Endothelial cell of umbilical vein (primary cell): Measurements from ENCODE around the gene PDCD7. TPM values are rescaled to one million over a fixed set of nuclear protein-coding genes. Genes with fewer than 3 reads are reported as not detected.

Source experiments
- BruUV-seq: library from RNA; stranded (reverse); fragments of 400-500 nt; replicated peaks from 2 replicates; lab custom pipeline; 2021; lab: Mats Ljungman, UMichigan
- CTCF ChIA-PET: fragments of 300-600, 350-600 bp; sonication (Branson Sonifier 250); formaldehyde crosslinking; loops from one replicate; lab custom pipeline; 2021; ENCODE audit warnings: antibody characterized with exemption, inconsistent platforms; lab: Charles Lee
- POLR2A ChIA-PET: fragments of 300-600, 350-600 bp; sonication (Branson Sonifier 250); formaldehyde crosslinking; loops from one replicate; lab custom pipeline; 2021; ENCODE audit warnings: antibody characterized with exemption, inconsistent platforms; lab: Charles Lee
- DNase-seq: peaks from one replicate; pipeline ENCODE4 v3.0.0-alpha.2; 2011; ENCODE audit warnings: low read depth, low spot score
- FAIRE-seq: peaks from 2 replicates; lab custom pipeline; 2011; peaks lifted over from hg19 to GRCh38; lab: Jason Lieb, UNC
- H2AFZ ChIP-seq: 2 replicates; pipeline ENCODE4 v1.6.0; 2012; ENCODE audit warnings: low read depth, low read length, control low read depth, inconsistent platforms
- H3K27ac ChIP-seq: 2 replicates; pipeline ENCODE4 v1.5.1; 2011; ENCODE audit warnings: low read depth, mild to moderate bottlenecking, control low read depth, low read length, moderate library complexity; ENCODE audit not compliant: insufficient read depth
- H3K27me3 ChIP-seq, 2 experiments: 2 replicates each; pipeline versions ENCODE4 v1.6.0 to v1.6.1; 2011; ENCODE audit warnings: low read length in 2 of 2, mixed read lengths in 1 of 2; ENCODE audit not compliant: control insufficient read depth in 2 of 2, insufficient read depth in 2 of 2
- H3K36me3 ChIP-seq, 2 experiments: 2 replicates in 1 of 2; 3 replicates in 1 of 2; pipeline ENCODE4 v1.5.1; 2011; ENCODE audit warnings: low read length in 2 of 2, mild to moderate bottlenecking in 1 of 2, moderate library complexity in 1 of 2; ENCODE audit not compliant: control insufficient read depth in 2 of 2, insufficient read depth in 2 of 2; ENCODE audit errors: extremely low read depth in 1 of 2
- H3K4me1 ChIP-seq: 3 replicates; pipeline ENCODE4 v1.5.1; 2011; ENCODE audit warnings: mild to moderate bottlenecking, low read length; ENCODE audit not compliant: control insufficient read depth, insufficient read depth; ENCODE audit errors: extremely low read depth
- H3K4me2 ChIP-seq: 2 replicates; pipeline ENCODE4 v1.6.1; 2011; ENCODE audit warnings: low read length, control low read depth, mixed read lengths; ENCODE audit not compliant: insufficient read depth
- H3K4me3 ChIP-seq, 3 experiments: fragments of 200-600 bp in 1 of 3; sonication (generic), shearing (Covaris generic) in 1 of 3; replicated peaks in 1 of 3; 2 replicates each; pipeline ENCODE4 v1.5.1; 2011 to 2016; ENCODE audit warnings: control low read depth in 3 of 3, low read length in 3 of 3, mild to moderate bottlenecking in 2 of 3, inconsistent platforms in 1 of 3, low read depth in 1 of 3, moderate library complexity in 1 of 3; ENCODE audit not compliant: insufficient read depth in 1 of 3
- H3K79me2 ChIP-seq: 2 replicates; pipeline ENCODE4 v1.6.0; 2012; ENCODE audit warnings: low read length, inconsistent platforms; ENCODE audit not compliant: control insufficient read depth, insufficient read depth
- H3K9ac ChIP-seq: replicated peaks from 2 replicates; pipeline ENCODE3; 2011; ENCODE audit warnings: low read length, control low read depth; ENCODE audit not compliant: insufficient read depth; ENCODE audit errors: extremely low read depth
- H3K9me1 ChIP-seq: replicated peaks from 3 replicates; pipeline ENCODE4 v1.6.0; 2011; ENCODE audit warnings: mild to moderate bottlenecking, low read length; ENCODE audit not compliant: control insufficient read depth, insufficient read depth; ENCODE audit errors: extremely low read depth
- H3K9me3 ChIP-seq: replicated peaks from 2 replicates; pipeline ENCODE4 v1.5.1; 2012; ENCODE audit warnings: low read length, inconsistent platforms; ENCODE audit not compliant: control insufficient read depth, insufficient read depth
- H4K20me1 ChIP-seq: replicated peaks from 2 replicates; pipeline ENCODE3; 2011; ENCODE audit warnings: mild to moderate bottlenecking, low read length; ENCODE audit not compliant: control insufficient read depth, insufficient read depth; ENCODE audit errors: extremely low read depth
- CTCF ChIP-seq, 2 donors: IDR thresholded peaks; 1 replicate in 1 of 2; 2 replicates in 1 of 2; pipeline ENCODE4 v1.5.1; 2011; ENCODE audit warnings: low read length in 2 of 2, mild to moderate bottlenecking in 2 of 2, moderate library complexity in 2 of 2, control low read depth in 1 of 2, inconsistent platforms in 1 of 2, low read depth in 1 of 2; ENCODE audit not compliant: insufficient read depth in 1 of 2; ENCODE audit errors: extremely low read depth in 1 of 2
- EZH2 ChIP-seq: IDR thresholded peaks from 2 replicates; pipeline ENCODE4 v1.6.1; 2012; ENCODE audit warnings: borderline replicate concordance, low read depth, mild to moderate bottlenecking, moderate library complexity, low read length, inconsistent platforms; ENCODE audit not compliant: severe bottlenecking
- FOS ChIP-seq: IDR thresholded peaks from 2 replicates; pipeline ENCODE4 v1.6.1; 2011; ENCODE audit warnings: mild to moderate bottlenecking, low read length, moderate library complexity, borderline replicate concordance; ENCODE audit not compliant: insufficient read depth
- GATA2 ChIP-seq: IDR thresholded peaks from 2 replicates; pipeline ENCODE4 v1.7.0; 2011; ENCODE audit warnings: low read depth, mild to moderate bottlenecking, moderate library complexity, mixed read lengths, low read length; ENCODE audit not compliant: insufficient read length, insufficient read depth
- JUN ChIP-seq: IDR thresholded peaks from 2 replicates; pipeline ENCODE4 v1.6.1; 2011; ENCODE audit warnings: borderline replicate concordance, low read depth; ENCODE audit not compliant: insufficient read length, insufficient read depth
- MYC ChIP-seq: IDR thresholded peaks from one replicate; pipeline ENCODE4 v1.6.1; 2011; ENCODE audit warnings: mild to moderate bottlenecking, low read depth, low read length
- POLR2AphosphoS5 ChIP-seq: IDR thresholded peaks from 2 replicates; pipeline ENCODE4 v1.6.1; 2012; ENCODE audit warnings: low read depth, mild to moderate bottlenecking, control low read depth, low read length, moderate library complexity; ENCODE audit not compliant: insufficient read depth
- dilution Hi-C: fragments of 300-500 bp; cut with MboI; formaldehyde crosslinking; loops from one replicate; pipeline ENCODE4 v1.15.0; 2019; ENCODE audit warnings: low sequenced_read_pairs; ENCODE audit not compliant: extremely low pct_ligation_motif_present
- intact Hi-C: fragments of 100-400 bp; cut with micrococcal nuclease; formaldehyde crosslinking; loops from one replicate; pipeline ENCODE4 v1.10.0; 2022
- polyA plus RNA-seq, 4 experiments: library from polyadenylated mRNA; depleted of rRNA in 3 of 4; stranded (reverse) in 3 of 4; unstranded in 1 of 4; fragments of >200 nt; gene quantifications; 2 replicates each; pipeline versions ENCODE4 v1.2.1 to v1.2.3, GENCODE V29; 2011 to 2012; ENCODE audit warnings: missing spikeins in 1 of 4
- total RNA-seq: library from RNA; stranded (reverse); gene quantifications from 2 replicates; pipeline ENCODE4 v1.2.3, GENCODE V29; 2021

The PDCD7 gene
- total and polyA plus RNA-seq, 2 donors (not counting 3 experiments of a cell fraction or from before 2014, with no cell fraction given) = 12.1 to 19.5 TPM

GRCh38 chr15:65099336-65099735, 34.3 kb downstream of the PDCD7 start:
- Histone ChIP-seq H3K4me2 (no peak overlapping the region), H3K27ac (no peak overlapping the region), H3K9ac (no peak overlapping the region), H4K20me1 (no peaks in the 10 kb centered on the region), H3K36me3 (peaks cover 0 to 9% of the 10 kb centered on the region in 2 experiments), H3K79me2 (no peaks in the 10 kb centered on the region), H3K4me1 (no peaks in the 10 kb centered on the region), H3K9me3 (no peaks in the 10 kb centered on the region), H2AFZ (no peak overlapping the region), H3K9me1 (no peaks in the 10 kb centered on the region), H3K4me3 (no peak overlapping the region), H3K27me3 (no peaks in the 10 kb centered on the region)
- TF ChIP-seq FOS (no peak), POLR2AphosphoS5 (no peak), GATA2 (no peak), JUN (no peak)
- FAIRE-seq = no peak
- no peak for DNase-seq
- POLR2A ChIA-PET = interaction anchor here (0.5 kb wide), 1 partner anchor 278 kb away, joined by 10 read pairs; no protein-coding TSS in a partner anchor
- no TSS peak for BruUV-seq
- CTCF ChIA-PET = interaction anchor here (2.9 to 5.4 kb wide), 2 partner anchors 14 to 45 kb away, joined by 59 to 64 read pairs; no protein-coding TSS in a partner anchor
- intact Hi-C loops = no loop called here
- dilution Hi-C loops = no loop called here

GRCh38 chr15:65097651-65098263, 35.9 kb downstream of the PDCD7 start:
- H3K4me3 ChIP-seq = no peak overlapping the region
- DNase-seq (no peak), FAIRE-seq (no peak)
- H3K9me3 ChIP-seq = no peaks in the 10 kb centered on the region
- no peaks in the 10 kb centered on the region for H3K9me1 ChIP-seq
- peaks cover 0 to 9% of the 10 kb centered on the region in 2 experiments for H3K36me3 ChIP-seq
- H3K27ac ChIP-seq = no peak overlapping the region
- TF ChIP-seq MYC (no peak), CTCF (IDR thresholded peaks at IDR 0.05; ENCODE audit: extremely low read depth in 1 of 2, insufficient read depth in 1 of 2, low read depth in 1 of 2, low read length in 2 of 2) (no peak), EZH2 (no peak), JUN (no peak), FOS (no peak)
- CTCF ChIA-PET = no interaction called here
- H4K20me1 ChIP-seq = no peaks in the 10 kb centered on the region
- no peaks in the 10 kb centered on the region for H3K4me1 ChIP-seq
- H3K4me2 ChIP-seq = no peak overlapping the region
- intact Hi-C loops (no loop called here), dilution Hi-C loops (no loop called here)
- no peak overlapping the region for H3K9ac ChIP-seq
- POLR2A ChIA-PET = no interaction called here
- H3K27me3 ChIP-seq = no peaks in the 10 kb centered on the region
- no peaks in the 10 kb centered on the region for H3K79me2 ChIP-seq
- BruUV-seq = no TSS peak
- H2AFZ ChIP-seq = no peak overlapping the region
